Measurements from ENCODE around the gene ARHGEF12.

Gene ARHGEF12

DNA sequence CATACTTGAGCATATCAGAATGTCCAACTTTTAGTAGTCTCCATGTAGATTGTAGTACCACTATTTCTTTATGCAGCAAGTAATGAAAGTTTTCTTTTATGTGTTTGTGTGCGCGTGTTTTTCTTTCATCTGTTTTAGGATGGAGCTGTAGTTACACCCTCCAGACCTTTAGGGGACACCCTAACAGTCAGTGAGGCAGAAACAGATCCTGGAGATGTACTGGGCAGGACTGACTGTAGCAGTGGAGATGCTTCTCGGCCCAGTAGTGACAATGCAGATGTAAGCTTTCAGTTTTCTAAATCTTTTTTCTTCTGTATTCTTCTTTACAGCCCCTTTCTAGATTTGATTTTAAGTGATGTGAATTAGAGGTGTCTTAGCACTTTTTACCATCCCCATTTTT, 95.4 kb downstream of the ARHGEF12 start:
- DNase-seq: no peak

DNA sequence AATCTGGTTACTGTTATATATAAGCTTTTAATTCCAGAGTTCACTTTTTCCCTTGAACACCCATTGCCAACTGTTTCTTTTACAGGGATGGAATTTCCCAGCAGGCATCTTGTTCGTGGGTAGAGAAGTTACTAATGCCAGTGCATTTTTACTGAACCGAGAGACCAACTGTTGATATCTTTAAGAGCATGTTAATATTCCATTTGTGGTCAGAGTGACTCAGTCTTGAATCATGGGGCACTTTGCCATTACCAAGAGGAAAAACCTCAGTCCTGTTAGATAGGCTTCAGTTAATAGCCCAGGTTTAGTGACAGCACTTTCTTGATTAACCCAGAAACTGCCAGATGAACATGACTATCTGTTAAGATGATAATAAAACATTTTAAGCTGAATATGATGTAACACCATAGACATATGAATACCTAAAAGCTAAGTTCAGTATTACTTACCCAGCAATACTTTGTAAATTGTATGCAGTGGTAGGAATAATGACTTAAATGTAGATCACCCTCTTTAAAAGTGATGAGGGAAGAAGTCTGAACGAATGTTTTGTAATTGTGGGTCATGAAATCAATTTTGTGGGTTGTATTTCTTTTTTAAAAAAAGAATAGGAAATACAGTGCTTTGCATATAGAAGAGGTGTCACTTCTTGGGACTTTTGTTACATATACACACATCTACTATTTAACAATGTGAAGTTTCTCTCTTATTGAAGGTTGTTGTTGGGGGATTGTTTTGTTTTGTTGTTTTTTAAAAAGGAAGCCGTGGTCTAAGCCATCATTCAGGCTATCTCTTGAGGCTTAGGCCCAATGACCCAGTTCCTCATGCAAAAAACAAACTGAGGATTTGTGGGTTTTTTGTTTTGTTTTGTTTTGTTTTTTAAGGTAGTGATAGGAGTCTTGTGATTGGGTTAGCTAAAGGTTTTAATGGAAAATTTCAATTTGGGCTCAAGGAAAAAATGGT, 96.1 kb downstream of the ARHGEF12 start:
- DNase-seq: no peak

DNA sequence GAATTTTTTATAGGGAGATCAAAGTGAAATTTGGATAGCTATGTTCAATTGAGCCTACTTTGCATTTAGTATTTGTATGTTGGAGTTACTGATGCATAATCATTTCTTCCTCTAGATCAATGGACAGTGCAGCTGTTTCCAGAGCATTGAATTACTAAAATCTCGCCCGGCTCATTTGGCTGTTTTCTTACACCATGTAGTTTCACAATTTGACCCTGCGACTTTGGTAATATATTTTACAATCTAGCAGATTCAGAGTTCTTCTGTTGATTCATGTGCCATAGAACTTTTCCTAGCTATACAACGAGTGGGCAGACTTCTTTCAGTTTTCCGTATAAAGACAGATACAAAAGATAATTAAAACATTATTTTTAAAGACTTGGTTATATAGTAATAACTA, 105.4 kb downstream of the ARHGEF12 start:
- DNase-seq: no peak

DNA sequence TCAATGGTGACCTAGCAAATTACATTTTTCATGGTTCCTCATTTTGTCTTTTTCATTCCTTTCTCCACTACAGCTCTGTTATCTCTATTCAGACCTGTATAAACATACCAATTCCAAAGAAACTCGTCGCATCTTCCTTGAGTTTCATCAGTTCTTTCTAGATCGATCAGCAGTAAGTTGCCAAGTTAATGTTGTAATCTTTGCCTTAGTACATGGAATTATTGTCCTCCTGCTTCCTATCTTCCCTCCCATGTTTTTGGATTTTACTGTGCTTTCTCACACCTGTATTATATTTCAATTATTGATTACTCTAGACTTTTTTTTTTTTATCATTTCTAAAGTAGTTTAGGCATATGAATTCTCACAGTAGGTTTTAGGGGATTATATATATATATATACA, 105.8 kb downstream of the ARHGEF12 start:
- DNase-seq: no peak

DNA sequence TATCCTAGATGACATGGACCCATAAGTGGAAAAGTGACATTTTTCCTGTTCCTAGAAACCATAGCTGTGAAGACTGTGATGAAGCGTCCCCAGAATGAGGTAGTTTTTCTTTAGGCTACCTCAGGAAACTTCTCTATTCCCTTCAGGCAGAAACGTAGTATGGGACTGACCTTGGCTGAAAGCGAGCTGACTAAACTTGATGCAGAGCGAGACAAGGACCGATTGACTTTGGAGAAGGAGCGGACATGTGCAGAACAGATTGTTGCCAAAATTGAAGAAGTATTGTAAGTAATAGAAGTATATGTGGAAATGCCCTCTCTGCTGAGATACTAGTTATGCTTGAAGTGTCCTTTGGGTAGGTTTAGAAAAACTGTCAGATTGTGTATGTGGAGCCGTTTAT, 110.6 kb downstream of the ARHGEF12 start:
- no peak for DNase-seq

DNA sequence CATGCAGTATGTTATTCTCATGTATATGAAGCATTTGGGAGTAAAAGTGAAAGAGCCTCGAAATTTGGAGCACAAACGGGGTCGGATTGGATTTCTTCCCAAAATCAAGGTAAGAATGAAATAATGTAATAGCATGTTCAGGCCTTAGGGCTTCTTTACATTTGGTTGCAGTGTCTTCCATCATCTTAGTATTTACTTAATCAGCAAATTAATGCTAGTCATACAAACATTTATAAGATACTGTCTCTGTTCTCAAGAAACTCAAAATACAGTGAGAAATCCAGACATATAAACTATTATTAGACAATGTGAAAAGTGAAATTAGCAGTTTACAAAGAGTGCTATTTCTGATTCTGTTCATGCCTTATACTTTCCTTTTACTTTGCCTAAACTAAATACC, 112.0 kb downstream of the ARHGEF12 start:
- DNase-seq: no peak

DNA sequence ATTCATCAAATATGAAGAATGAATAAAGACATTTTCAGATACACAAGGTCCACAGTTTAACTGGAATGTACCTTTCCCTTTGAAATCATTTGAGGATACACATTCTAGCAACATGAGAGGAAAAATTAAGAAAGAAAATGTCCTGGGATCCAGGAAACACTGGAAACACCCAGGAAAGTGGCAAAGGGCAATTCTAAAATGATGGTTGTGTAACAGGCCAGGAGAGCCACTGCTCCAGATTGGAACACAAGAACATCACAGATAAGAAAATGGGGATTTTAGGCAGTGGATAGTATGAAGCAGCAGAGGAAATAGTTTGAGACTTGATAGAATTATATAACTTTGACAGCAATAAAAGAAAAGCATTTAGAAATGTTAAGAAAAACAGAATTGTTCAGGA, 119.3 kb downstream of the ARHGEF12 start:
- no peak for DNase-seq

DNA sequence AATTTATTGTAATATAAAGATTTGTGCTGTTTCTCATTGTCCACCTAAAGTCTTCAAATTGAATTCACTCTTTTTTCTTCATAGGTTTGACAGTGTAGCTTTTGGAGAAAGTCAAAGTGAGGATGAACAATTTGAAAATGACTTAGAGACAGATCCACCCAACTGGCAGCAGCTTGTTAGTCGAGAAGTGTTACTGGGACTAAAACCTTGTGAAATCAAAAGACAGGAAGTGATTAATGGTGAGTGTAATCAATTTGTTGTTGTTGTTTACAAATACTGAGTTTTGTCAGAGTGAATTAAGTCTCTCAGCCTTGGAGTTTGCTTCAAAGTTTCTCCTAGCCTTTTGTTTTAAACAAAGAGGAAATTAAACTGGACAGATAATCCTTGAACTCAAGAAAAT, 121.8 kb downstream of the ARHGEF12 start:
- DNase-seq: no peak

DNA sequence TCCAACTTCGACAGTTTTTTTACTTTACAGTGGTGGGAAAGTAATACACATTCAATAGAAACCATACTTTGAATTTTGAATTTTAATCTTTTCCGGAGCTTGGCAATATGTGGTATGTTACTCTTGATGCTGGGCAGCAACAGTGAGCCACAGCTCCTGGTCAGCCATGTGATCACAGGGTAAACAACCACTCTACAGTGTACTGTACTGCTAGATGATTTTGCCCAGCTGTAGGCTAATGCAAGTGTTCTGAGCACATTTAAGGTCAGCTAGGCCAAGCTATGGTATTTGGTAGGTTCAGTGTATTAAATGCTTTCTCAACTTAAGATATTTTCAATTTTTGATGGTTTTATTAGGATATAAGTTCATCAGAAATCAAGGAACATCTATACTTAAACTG, 126.6 kb downstream of the ARHGEF12 start:
- no peak for DNase-seq

DNA sequence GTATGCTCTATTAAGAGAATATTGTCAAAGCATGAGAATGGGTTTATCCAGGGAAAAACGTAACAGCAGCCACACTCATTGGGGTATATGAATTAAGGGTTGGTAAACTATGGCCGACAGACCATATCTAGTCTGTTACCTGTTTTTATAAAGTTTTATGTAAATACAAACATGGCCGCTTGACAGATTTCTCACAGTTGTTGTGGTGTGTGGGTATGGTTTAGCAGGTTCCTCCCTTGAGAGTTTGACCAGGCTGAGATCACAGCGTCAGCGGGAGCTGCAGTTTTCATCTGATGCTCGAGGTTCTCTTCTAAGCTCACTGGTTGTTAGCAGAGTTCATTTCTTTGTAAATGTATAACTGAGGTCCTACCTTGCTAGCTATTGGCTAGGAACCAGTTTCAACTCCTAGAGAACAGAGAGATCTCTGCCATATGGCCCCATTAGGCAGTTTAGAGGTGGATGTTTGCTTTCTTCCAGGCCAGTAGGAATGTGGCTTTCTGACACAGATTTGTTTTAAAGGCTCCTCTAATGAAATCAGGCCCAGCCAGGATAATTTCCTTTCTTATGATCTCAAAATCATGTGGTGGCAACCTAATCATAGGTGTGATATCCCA, 129.8 kb downstream of the ARHGEF12 start:
- DNase-seq: no peak

DNA sequence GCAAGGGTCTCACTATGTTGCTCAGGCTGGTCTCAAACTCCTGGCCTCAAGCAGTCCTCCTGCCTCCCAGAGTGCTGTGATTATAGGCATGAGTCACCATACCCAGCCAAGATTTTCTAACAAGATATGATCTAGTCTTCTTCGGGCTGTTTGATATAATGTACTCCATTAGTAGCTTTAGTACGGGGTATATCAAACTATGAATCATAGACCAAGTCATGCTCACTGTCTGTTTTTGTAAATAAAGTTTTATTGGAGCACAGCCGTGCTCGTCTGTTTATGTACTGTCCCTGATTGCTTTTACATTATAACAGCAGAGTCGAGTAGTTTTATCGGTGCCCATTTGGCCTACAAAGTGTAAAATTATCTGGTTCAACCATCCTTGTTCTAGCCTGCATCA, 131.4 kb downstream of the ARHGEF12 start:
- no peak for DNase-seq

DNA sequence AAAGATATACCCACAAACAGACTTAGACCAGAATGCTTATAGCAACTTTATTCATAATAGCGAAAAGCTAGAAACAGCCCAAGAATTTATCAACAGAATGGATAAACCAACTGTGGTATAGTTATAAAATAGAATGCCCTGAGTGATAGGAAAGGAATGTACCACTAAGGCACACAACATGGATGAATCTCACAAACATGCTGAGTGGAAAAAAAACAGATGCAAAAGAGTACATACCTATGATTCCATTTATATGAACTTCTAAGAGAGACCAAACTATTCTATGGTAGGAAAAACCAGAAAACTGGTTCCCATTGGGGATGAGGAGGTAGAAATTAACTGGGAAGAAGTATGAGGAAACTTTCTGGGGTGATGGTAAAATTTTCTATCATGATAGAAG, 134.9 kb downstream of the ARHGEF12 start:
- no peak for DNase-seq

DNA sequence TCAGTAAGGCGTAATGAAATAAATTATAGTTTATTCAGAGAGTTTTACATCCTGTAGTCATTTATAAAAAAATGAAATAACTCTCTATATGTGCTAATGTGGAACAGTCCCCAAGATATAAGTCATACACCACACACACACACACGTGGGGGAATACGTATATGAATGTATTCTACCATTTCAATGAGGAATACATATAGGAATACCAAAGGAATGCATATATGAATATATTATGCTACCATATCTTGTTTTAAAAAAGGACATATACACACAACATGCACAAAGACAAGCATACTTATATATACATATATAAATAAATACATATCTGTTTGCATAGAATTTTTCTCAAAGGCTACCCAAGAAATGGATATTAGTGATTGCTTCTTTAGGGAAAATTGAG, 135.8 kb downstream of the ARHGEF12 start:
- no peak for DNase-seq

DNA sequence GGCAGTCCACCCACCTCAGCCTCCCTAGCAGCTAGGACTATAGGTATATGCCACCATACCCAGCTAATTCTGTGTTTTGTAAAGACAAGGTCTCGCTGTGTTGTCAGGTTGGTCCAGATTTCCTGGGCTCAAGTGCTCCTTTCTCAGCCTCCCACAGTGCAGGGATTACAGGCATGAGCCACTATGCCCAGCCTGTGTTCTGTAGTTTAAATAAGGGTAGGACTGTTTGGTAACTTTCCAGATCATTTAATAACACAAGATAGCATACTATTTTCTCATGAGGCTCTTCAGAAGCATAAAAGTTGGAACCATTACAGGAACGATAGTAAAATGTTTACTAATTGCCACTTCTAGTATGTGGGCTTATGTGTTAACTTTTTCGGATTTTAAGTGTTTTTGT, 137.3 kb downstream of the ARHGEF12 start:
- no peak for DNase-seq

DNA sequence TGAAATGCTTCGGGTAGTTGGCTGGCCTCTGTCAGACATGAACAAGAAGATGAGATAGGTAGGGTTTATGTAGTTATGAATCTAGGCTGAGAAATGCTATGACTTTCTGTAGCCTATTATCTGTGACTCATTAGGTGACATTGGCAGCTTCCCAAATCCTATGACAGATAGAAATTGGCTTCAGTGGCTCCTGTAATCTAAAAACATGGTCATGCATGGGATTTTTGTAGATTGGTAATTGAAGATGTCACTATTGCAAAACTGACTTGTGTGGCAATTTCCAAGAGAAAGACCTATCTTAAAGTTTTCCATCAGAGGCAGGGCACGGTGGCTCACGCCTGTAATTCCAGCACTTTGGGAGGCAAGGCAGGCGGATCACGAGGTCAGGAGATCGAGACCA, 145.9 kb downstream of the ARHGEF12 start:
- no peak for DNase-seq

DNA sequence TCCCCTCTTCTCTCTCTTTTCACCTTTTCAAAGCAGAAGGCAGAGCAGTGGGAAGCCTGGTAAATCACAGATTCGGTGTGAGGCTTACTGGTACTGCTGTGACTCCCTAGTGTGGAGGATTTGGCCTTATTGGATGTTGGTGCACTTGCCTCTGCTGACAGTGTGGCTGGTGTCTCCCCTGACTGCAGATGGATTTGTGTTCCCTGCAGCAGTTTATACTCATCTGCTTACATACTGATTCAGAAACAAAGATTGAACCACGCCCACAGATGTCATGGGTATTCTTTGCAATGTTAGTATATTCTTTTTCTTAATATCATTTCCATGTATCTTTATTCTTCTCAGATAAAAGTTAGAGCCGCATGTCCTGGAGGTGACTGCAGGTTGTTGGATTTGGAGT, 148.5 kb downstream of the ARHGEF12 start:
- no peak for DNase-seq

DNA sequence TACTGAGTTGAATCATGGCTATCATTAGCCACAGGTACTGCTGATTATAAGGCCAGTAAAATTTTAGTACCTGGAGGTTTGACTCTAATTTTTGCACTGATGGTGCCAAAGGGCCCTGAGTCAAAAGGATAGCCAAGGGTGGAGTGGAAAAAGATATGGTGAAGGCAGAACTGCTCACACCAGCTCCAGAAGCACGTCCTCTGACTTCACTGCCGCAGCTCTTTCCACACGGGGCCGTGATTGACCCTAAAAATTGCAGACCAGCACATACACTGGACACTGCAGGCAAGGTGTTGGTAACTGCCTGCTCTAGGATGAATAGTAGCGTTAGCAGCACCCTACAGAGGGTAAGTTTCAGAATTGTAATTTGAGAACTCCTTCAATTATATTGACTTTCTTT, 149.9 kb downstream of the ARHGEF12 start:
- DNase-seq: no peak

DNA sequence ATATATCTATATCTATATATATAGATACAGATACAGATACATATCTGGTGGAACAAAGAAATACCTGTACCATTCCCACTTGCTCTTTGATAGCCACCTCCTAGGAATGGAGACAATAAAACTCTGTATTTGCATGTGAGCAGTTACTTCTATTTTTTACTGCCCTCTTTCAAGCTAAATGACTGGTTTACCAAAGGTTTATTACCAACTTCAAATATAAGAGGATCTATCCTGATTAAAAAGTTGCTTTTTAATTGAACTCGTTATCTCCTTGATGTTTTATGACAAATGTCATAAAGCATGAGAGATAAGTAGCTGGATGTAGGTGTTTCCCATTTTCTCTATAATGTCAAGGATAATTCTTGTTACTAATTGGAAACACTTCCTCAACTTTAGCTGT, 153.6 kb downstream of the ARHGEF12 start:
- DNase-seq: no peak

DNA sequence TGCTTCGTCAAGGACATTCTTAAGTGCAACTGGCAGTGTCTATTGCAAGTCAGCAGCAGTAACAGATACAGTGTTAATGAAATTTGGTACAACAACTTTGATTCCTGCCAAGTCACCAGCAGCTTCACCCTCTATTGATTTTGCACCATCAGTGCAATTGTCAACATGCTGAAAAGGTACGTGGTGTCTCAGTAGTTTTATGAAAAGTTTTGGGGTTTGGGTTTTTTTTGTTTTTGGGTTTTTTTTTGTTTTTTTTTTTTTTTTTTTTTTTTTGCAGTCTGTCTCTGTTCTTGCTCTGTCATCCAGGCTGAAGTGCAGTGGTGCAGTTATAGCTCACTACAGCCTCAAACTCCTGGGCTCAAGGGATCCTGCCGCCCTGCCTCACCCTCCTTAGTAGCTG, 156.3 kb downstream of the ARHGEF12 start:
- DNase-seq: no peak

DNA sequence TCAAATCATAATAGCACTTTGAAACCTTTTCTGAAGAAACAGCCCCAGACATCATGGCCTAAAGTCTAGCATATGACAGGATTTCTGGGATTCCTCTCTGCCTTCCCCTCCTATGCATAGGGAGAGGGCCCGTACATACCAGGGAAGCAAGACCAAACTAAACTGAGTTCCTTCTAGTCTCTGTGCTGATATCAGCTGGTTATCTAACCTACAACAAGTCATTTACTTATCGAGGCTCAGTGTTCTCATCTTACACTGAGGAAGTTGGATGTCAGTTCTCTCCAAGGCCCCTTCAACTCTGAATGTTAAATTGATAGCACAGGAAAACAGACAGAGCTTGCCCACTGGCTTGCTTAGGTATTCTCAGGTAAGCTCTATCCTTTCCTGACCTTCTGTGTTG, 158.4 kb downstream of the ARHGEF12 start:
- no peak for DNase-seq

DNA sequence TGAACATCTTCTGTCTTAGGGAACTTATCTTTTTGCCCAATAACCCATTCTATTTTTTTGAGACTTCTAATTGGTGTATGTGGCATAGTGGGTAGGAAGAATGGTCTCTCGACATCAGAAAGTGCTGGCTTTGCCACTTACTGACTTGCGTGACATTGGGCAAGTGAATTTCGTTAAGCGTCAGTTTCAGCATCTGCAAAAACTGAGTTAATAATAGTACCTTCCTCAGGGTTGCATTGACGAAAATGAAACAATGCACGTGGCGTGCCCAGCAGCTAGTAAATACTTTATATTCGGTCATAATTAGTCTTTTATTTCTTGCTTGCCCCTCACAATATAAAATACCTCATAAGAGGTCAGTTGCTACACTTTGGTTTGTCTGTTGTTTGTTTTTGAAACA, 162.9 kb downstream of the ARHGEF12 start:
- no peak for DNase-seq

DNA sequence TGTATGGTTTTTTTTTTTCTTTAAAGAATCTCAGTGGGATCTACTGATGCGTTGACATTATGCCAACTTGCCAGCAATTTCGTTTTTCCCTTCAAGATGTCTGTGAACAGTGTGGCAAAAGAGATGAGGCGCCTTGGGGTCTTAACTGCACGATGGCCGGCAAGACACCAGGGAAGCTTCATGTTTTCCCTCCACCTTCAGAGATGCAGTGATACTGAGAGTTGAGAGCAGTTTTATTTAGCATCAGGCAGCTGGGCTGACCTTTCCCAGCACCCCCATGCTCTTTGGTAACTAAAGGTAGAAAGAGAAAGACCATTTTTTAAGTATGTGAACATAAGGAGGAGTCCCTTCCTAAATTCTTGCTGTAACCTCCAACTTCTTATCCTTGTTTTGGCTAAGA, 163.6 kb downstream of the ARHGEF12 start:
- DNase-seq: no peak

DNA sequence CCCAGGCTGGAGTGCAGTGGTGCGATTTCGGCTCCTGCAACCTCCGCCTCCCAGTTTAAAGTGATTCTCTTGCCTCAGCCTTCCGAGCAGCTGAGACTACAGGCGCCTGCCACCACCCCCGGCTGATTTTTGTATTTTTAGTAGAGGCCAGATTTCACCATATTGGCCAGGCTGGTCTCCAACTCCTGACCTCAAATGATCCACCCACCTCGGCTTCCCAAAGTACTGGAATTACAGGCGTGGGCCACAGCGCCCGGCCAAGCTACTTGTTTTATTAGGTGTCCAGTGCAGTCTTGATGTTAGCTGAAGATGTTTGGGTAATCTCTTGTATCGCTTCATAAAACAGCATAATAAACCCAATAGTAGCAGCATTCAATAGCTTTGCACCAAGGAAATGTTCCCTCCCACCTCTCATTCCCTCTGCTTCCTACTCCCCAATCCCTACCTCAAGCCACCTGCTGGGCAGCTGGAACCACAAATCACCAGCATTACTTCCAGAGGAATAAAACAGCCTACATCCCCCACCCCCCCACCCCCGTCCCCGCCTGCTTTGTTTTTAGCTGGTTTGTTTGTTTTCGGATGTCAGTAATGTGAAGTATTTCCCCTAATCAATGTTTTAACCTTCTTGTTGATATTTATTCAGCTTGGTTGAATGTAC, 164.3 kb downstream of the ARHGEF12 start:
- DNase-seq: no peak

DNA sequence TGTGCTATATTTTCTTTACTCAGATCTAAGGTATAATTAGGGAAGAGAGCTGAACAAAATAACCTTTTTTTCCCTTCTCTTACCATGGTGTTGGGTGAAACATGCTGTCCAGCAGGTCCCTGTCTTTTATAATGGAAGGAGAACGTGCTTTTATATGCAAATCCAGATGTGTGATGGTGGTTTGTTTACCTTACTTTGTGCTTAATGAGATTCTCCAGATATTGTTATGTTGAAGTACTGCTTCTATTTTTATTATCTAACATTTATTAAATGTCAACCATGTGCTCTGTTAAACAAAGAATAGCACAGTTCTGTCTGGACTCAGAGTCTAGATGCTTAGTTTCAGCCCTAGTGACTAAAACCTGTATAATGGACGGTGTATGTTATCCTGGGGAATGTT, 165.2 kb downstream of the ARHGEF12 start:
- DNase-seq: no peak

Data from COR-L47 (cell line).